Measurements from ENCODE around the gene PLET1.

DNA sequence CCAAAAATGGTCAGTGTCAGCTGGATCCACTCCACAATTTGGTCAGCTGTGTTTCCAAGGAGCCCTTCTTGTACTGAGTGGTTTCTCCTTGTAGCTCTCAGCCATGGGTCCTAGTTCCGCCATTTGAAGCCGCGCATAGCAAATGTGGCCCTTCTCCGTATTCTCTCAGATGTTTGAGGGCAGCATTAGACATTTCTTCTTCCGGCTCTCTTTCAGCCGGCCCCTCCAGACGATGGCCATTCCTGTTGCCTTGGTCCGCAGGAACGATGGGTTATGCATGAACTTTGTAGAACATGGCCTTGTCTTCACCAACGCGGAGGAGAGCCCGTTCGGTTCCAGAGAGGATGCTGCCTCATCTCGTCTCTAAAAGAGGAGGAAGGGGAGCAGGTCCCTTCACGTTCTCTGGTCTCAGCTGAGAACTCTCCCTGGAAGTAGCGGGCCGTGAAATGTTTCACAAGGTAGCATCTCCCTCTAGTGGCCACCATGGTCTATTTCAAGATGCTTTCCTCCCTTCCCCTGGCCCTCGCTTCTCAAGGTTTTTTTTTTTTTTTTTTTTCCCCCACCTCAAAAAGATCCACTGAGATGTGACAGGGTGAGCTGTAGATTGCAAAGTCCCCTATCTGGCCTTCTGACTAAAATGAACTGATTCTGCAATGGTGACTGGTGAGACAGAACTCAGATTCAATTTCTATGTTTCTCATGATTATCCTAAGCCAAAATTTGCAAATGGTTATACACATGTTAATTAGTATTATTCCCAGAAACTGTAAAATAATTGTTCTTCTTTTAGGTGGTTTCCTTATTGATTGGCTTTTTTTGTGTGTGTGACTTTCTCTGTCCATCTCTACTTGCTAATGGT is 19.8 kb upstream of the PLET1 start:
- TF ChIP-seq, protein P1, sequence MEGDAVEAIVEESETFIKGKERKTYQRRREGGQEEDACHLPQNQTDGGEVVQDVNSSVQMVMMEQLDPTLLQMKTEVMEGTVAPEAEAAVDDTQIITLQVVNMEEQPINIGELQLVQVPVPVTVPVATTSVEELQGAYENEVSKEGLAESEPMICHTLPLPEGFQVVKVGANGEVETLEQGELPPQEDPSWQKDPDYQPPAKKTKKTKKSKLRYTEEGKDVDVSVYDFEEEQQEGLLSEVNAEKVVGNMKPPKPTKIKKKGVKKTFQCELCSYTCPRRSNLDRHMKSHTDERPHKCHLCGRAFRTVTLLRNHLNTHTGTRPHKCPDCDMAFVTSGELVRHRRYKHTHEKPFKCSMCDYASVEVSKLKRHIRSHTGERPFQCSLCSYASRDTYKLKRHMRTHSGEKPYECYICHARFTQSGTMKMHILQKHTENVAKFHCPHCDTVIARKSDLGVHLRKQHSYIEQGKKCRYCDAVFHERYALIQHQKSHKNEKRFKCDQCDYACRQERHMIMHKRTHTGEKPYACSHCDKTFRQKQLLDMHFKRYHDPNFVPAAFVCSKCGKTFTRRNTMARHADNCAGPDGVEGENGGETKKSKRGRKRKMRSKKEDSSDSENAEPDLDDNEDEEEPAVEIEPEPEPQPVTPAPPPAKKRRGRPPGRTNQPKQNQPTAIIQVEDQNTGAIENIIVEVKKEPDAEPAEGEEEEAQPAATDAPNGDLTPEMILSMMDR (IDR thresholded peaks at IDR 0.05; ENCODE audit: low read depth, low read length): peak; percentile 73
- no peak for TF ChIP-seq EZH2phosphoT487 (IDR thresholded peaks at IDR 0.05; ENCODE audit: low read depth)
